Activated CD8-positive, alpha-beta memory T cell treated with anti-CD3 and anti-CD28 coated beads for 4 hours (primary cell): ENCODE measurements around the gene HIPK2.
"Not testable (repeated sequence)": the region's sequence is repeated elsewhere in the genome, so short reads cannot be mapped to it uniquely, and the experiment has no call there.

Source experiments
- DNase-seq, 2 donors: peaks; one replicate each; pipeline ENCODE4 v3.0.0-alpha.2; 2020; ENCODE audit warnings: low read depth in 2 of 2

Gene HIPK2

DNA sequence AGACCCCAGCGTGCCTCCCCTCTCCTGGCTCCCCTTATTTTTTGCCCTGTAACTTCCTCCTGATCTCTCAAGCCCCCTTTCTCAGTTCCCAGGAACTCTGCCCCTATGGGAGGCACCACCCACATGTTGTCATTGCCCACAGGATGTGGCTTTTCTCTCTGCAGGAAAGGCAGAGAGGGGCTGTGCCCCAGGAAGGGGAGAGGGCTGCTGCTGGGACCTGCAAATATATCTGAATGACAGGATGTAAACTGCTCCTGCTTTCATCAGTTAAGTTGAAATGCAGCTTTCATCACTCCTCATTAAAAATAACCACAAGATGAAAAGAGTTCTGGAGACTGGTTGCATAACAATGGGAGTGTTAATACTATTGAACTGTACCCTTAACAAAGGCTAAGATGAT, 151.0 kb downstream of the HIPK2 start:
- no peak for DNase-seq

DNA sequence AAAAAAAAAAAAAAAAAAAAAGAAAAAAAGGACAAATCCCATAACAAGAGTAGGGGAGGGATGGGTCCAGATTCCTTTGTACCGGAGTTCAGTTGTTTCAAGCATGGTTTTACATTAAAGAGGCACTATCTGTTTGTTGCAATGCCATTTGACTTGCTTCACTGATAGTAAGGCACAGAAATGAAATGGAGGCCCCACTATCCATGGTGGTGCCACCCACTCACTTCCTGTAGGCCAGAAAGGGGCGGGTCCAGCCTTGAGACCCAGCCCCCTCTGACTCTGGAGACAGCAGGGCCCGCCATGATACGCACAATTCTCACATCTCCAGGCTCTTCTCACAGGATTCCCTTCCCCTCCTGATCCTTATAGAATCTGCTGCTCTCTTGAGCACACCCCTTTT, 154.3 kb downstream of the HIPK2 start:
- no peak for DNase-seq

DNA sequence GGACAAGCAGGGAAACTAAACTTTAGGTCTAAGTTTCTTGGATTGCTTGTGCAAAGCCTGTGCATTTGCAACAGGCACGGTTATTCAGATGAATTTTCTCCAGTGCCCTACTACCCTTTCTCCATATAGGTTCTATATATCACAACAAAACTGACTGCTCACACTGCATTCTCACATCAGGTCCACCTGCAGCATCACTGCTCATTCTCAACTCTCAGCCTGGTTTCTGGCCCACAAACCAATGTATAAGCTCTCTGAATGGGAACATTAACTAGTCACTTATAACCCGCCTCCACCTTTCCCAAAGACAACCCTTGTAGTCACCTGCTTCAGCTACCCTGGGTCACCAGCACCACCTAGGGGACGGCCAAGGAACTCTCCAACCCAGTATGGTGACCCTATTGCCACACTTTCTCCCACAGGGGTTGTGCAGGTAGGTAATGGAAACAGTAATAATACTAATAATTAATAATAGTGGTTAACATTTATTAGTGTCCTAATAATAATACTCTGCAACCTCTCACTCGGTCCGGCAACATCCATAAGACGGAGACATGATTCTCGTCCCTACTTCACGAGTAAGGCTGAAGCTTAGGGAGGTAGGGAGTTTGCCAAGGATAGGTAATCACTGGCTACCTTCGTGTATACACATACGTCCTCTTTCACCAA, 157.0 kb downstream of the HIPK2 start:
- no peak for DNase-seq

DNA sequence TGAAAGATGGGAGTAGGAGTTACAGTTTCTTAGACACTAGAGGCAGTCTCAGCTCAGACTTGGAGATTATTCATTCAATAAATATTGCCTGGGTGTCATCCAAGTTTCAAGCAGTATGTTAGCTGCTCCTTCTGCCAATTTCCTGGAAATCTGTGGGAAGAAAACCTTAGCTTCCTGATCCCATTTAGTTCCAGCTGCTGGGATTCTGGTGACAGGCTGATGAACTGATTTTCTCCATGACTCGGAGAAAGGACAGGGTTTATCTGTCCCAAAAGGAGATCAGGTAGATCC, 158.5 kb downstream of the HIPK2 start:
- DNase-seq, result no peak

DNA sequence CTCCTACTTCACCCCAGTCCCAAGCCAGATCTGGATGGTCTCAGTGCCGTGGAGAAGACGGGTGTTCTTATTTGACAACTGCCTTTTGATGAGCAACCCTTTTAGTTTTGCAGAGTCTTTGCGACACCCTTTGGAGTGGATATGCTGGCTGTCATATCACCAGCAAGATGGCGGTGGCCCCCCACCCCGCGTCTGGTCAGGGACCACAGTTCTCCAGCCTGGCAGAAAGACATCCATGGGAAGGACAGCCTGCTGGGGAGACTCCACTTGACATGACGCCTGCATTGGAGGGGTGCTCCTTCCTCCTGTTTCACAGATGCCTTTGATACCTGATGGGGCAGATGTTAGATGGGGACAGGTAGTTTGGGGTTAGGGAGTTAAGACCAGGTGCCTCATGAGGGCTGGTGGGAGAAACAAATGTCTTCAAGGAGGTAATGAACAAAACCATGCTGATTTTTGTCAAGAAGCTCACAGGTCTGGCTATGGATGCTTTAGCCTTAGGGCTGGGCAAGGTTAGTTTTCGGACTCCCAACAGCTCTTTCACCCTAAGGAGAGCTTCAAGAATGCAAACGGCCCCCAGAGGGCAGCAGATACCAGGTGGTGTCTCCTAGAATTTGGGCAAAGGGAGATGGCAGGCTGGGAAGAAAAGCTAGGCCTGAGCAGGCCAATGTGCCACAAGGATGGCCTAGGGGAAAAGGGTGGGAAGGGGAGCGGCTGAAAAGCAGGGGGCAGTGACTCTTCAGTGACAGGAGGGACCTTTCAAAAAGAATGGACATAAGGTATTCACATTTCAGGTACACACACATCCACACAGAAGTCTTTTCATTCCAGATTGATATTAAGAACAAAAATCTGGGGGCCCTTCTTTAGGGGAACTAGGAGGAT, 159.1 kb downstream of the HIPK2 start:
- DNase-seq, result no peak

DNA sequence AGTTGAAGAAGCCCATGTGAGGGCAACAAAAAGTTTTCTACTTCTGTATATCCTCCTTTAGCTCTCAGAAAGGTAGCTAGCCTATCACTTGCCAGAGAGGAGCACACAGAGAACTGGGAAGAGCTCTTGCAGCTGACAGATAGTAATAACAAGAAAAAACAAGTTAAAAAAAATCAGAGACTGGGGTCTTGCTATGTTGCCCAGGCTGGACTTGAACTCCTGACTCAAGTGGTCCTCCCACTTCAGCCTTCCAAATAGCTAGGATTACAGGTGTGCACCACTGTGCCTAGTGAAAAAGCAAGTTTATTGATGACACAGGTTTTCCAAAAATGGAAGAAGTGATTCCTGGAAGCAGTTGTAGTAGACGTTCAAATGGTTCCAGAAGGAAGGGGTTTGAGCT, 160.7 kb downstream of the HIPK2 start:
- no peak for DNase-seq

DNA sequence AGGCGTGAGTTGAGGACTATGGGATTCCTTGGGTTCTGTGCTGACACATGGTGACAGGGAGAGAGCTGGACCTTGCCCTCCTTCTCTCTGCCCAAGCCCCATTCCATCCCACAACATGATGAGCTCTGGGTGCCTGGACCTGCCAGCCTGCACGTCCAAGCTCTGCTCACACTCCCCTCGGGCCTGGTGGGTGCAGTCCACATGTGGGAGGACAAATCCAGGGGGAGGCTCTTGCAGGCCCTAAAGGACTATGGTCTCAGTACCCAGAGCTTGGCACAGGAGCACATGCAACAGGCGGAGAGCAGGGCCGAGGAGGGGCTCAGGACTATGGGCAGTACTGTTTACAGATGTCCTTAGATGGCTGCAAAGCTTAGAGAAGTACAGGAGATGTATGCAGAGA, 162.9 kb downstream of the HIPK2 start:
- DNase-seq, result no peak

DNA sequence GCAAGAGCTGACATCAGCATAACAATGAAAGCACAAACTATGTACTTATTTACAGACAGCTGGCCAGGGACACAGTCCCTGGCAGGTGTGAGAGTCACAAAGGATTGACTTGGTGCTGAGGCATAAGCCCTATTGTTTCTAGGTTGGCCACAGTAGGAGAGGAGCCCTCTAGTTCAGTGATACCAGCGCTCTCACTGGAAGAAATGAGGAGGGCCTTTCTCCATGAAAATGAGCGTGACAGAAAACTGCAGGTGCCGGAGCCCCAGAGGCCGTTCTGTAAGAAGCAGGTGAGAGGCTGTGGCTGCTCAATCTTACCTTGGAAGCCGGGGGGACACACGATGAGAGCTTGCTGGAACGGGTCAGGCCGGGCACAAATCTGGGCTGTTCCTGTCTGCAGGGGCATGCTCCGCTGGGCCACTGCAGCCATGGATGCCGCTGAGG, 163.8 kb downstream of the HIPK2 start:
- DNase-seq, result no peak

DNA sequence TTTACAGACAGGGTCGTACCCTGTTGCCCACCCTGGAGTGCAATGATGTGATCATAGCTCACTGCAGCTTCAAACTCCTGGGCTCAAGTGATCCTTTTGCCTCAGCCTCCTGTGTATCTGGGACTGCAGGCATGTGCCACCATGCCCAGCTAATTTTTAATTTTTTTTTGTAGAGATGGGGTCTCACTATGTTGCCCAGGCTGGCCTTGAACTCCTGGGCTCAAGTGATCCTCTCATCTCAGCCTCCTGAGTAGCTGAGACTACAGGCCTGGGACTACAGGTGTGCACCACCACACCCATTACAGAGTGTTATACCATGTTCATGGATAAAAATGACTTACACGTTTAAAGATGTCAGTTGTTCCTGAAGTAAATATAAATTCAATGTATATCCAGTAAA, 166.2 kb downstream of the HIPK2 start:
- not testable (repeated sequence) for DNase-seq

DNA sequence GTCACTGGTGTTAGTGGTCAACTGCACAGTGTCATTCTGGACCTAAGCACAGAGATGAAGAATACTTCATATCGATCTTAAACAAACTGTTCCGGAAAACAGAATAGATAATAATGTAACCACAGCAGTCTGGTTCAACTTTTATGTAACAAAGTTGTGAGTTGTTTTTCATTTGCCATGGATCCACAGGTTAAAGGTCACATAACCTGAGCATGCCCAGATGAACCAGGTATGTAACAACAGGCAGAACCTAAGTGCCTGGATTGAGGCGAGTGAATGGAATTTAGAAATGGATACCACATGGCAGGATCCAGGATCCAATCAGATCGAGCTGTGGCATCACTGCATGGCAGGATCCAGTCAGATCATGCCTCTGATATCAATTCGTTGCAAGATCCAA, 167.2 kb downstream of the HIPK2 start:
- no peak for DNase-seq

DNA sequence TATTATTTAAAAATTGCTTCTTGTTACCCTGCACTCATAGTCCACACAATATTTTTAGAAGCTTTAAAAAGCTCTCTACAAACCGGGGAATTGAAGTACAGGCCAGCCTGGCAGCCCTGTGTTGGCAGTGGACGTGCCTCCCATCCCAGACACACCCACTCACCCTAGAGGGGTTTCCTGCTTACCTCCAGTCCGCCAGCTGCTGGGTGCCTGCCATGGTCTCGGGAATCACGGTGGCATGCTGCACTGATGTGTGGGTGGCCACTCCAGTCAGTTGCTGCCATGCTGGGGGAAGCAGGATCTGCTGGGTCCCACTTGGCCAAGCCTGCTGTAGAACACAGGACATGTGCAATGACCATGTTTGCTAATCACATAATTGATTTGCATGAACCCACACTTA, 173.9 kb downstream of the HIPK2 start:
- DNase-seq, result no peak

DNA sequence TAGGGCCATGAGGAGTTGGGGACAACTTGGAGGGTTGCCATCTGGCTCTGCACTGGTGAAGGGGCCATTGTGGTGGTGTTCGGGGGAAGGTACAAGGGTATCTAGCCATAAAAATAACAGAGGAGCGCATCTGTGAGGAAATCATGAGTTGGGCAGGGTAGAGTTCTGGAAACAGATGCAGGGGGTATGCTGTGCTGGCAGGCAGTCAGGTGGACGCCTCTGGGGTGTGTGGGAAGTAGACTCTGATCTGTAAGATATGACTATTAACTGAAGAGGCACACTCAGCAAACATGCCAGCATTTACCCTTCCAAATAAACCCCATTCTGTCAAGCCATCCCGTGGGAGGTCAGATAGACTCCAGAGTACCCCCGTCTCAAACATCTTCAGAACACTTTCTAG, 174.5 kb downstream of the HIPK2 start:
- DNase-seq, result no peak

DNA sequence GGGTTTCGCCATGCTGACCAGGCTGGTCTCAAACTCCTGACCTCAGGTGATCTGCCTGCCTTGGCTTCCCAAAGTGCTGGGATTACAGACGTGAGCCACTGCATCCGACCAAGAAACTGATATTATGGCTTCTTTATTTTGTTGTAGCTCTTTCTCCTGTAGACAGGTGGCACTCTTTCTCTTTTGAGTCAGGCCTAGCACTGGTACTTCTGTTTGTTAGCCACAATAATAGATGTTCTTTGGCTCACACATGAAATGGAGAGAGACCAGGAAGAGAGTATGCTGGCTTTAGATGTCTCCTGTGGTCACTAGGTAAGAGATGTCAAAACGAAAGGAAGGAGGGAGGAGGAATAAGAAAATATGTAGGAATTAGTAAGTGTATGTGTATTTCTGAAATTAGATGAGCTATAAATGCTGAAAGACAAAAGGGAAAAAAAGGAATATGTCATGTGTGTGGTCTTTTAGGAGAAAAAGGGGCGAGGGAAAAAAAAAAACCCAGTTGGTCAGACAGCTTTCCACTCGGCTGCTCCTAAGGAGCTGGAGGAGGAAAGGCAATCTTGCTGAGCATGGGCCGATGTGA, 175.6 kb downstream of the HIPK2 start:
- DNase-seq, result no peak

DNA sequence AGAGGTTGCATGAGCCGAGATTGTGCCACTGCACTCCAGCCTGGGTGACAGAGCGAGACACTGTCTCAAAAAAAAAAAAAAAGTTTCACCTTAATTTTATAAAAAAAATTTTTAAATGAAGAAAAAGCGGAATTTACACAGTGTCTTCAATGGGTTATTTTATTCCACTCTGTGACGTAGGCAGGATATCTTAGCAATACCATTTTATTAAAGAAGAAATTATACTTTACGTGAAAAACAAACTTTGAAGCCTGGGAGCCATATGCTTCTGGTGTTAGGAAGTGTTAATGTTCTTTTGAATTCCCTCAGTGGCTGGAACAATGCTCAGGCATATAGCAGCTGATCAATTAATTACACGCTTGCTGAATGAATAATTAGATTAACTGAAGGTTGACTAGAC, 176.6 kb downstream of the HIPK2 start:
- DNase-seq, result no peak

DNA sequence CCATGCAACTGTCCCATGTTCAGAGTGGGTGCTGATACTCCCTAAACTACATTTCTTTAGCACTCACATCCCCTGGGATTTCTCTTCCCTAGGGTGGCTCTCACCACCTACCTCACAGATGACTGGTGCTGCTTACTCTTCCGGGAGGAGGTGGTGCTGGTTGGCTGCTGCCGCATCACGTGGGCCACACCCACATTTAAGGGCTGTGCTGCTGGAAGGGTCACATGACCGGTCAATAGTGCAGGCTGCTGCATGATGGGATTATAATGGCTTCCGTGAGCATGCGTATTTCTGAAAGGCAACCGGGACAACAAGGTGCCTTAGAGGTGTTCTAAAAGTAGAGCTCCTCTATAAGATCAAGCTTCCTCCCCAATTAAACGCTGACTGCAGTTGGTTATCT, 177.5 kb downstream of the HIPK2 start:
- no peak for DNase-seq

DNA sequence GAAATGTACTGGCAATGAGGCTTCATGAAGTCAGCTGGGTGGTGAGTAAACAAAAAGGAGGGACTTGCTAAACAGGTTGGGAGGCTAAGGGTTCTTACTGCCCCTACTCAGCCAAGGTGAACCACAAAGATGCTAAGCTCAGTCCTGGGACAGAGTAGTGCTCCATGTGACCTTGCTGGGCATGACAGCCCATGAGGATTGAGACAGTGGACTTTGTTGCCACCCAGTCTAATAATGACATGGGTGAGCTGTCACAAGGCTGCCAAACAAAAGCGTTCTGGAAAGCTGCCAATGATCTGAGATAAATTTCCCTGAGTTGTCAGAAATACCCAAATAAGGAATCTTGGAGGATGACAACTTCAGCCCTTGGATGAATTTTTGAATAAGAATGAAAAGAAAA, 179.2 kb downstream of the HIPK2 start:
- no peak for DNase-seq

DNA sequence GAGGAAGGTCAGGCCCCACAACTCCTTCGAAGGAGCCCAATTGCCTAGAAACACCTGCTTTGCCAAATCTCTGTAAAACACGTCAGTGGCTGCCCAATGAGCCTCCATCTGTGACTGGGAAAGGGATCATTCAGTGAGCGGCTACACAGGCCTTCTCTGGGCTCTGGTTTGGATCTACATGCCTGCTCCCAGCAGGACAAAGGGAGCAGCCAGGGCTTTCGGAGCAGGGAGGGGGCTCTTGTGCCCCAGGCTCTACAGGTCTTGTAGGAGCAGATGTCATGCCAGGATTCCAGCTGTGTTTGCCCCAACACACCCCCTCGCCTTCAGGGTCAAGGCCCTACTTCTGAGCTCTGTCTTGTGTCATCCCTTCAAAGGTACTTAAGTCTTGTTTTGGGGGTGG, 180.8 kb downstream of the HIPK2 start:
- no peak for DNase-seq

DNA sequence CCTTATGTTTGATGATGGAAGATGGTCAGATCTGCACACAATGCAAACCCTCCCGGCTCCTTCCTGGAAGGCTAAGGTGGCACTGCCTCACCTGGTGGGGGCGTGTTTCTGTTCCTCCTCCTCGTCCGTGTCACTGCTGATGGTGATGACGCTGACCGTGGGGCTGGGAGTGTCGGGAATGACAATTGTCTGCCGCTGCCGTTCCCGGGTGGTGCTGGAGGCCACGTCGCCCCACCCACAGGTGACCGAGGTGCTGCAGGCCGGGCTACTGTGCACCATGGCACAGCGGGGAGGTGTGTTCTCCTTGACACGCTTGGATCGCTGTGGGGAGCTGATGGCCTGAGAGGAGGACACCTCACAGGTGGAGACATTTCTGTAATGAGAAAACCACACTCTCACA, 181.2 kb downstream of the HIPK2 start:
- no peak for DNase-seq

DNA sequence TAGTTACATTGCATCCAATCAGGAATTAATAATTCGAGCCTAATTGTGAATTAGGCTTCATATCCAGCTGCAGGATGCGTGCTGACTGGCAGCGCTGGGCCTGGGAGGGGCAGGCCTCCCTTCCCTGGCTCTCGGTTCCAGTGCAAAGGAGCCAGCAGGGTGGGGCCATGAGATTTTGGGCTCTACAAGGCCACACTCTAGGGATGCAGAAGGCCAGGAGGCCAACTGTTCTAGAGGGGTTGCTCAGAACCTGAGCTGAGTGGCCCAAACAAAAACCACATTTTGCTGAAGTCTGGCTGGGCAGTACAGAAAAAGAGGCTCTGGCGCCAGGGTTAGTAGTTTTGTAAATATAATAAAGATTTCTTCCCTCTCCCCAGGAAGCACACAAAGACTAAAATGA, 182.0 kb downstream of the HIPK2 start:
- DNase-seq, result no peak

DNA sequence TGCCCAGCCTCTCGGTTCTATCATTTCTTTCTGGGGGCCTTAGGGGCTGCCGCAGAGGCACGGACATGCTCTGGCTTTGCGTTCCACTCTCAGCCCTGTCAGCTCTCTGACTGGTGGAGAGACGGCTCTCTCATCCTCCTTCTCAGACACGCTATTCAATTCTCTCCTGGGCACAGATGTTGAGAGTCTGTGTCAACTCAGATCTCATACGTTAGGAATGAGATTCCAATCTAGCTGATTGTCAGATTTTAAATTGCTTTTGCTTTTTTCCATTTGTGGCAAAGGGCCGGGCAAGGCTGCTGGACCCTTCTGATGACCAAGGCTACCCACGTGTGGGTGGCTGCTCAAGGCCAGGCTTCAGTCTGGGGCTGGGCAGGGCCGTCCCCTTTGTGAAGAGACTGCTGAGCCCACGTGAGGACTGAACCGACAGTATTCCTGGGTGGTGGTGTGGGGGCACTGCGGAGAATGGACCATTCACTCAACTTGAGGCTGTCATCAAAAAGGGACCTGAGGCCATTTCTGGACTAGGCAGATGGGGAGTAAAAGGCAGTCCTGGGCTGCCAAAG, 182.8 kb downstream of the HIPK2 start:
- DNase-seq, result no peak

DNA sequence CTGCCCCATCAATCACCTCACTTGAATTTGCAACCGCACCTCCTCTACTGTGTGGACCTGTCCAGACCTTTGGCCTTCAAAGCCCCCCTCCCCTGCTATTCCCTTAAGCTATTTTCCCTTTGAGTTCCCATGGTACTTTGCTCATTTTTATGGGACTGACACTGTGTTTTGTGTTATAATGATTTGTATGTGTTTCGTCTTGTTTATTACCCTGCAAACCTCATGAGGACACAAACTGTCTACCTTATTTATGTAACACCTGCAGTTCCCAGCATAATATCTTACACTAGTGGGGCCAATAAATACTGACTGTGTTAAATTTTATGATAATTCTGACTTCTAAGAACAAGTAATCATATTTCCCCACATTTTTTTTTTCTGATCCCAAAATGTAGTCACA, 183.7 kb downstream of the HIPK2 start:
- no peak for DNase-seq

DNA sequence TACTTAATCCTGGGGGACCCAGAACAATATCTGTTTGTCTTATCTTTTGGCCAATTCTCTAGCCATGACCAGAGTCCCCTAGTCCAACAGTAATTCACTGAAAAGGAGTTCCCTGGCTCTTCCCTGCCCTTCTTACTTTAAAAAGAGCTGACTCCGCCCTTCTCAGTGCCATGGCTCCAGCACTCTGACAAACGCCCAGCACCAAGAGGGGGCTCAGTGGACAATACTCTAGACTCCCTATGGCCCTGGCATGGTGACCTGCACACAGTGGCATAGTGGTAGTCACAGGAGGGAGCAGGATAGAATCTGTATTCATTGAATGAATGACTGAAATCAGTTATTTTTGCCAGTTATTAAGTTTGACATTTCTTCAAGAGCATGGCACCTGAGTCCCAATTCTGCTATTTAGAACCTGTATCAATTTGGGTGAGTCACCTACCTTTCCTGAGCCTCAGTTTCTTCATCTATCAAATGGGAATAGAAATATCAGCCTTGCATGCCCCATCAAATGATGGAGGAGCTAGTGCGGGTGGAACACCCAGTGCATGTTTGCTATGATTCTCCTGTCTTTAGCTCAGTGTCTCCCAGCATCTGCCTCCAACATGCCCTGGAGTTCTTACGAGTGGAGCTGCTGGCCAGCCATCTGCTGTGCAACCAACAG, 184.9 kb downstream of the HIPK2 start:
- no peak for DNase-seq
